OCI-LY1 (cell line): ENCODE data around the gene SOX5.

Experiments
- H2AFZ ChIP-seq: fragments of 200-600 bp; sonication (generic), shearing (Covaris generic); 2 replicates; pipeline ENCODE4 v1.6.0; 2014; ENCODE audit warnings: antibody characterized with exemption, mild to moderate bottlenecking, low read length
- H3F3A ChIP-seq: fragments of 200-600 bp; sonication (generic), shearing (Covaris generic); 2 replicates; pipeline ENCODE4 v1.6.0; 2014; ENCODE audit warnings: mild to moderate bottlenecking, antibody characterized with exemption, low read length, moderate library complexity; ENCODE audit not compliant: insufficient read depth
- H3K27ac ChIP-seq: fragments of 200-600 bp; sonication (generic); 2 replicates; pipeline ENCODE4 v1.5.1; 2014; ENCODE audit warnings: low read length, mixed run types, mild to moderate bottlenecking, low read depth; ENCODE audit not compliant: poor library complexity, severe bottlenecking
- H3K27me3 ChIP-seq: fragments of 200-600 bp; sonication (generic); 2 replicates; pipeline ENCODE4 v1.6.0; 2014; ENCODE audit warnings: antibody characterized with exemption, mild to moderate bottlenecking, low read length, moderate library complexity; ENCODE audit not compliant: insufficient read depth
- H3K36me3 ChIP-seq: fragments of 200-600 bp; sonication (generic); 2 replicates; pipeline ENCODE4 v1.6.1; 2014; ENCODE audit warnings: mild to moderate bottlenecking, antibody characterized with exemption, low read length, moderate library complexity, mixed read lengths; ENCODE audit not compliant: insufficient read depth
- H3K4me1 ChIP-seq: fragments of 200-600 bp; sonication (generic); 2 replicates; pipeline ENCODE4 v1.5.1; 2014; ENCODE audit warnings: mild to moderate bottlenecking, low read length, moderate library complexity; ENCODE audit not compliant: insufficient read depth, severe bottlenecking
- H3K4me2 ChIP-seq: fragments of 200-600 bp; sonication (generic), shearing (Covaris generic); 2 replicates; pipeline ENCODE4 v1.6.1; 2014; ENCODE audit warnings: low read length
- H3K4me3 ChIP-seq: fragments of 200-600 bp; sonication (generic); 2 replicates; pipeline ENCODE4 v1.5.1; 2014; ENCODE audit warnings: low read length, low read depth, mild to moderate bottlenecking, mixed read lengths; ENCODE audit not compliant: poor library complexity, severe bottlenecking
- H3K79me2 ChIP-seq: fragments of 200-600 bp; shearing (Covaris generic); 2 replicates; pipeline ENCODE4 v1.6.1; 2016; ENCODE audit warnings: mixed run types, low read length, mixed read lengths; ENCODE audit not compliant: insufficient read depth
- H3K9ac ChIP-seq: fragments of 200-600 bp; sonication (generic), shearing (Covaris generic); 2 replicates; pipeline ENCODE4 v1.6.1; 2014; ENCODE audit warnings: mild to moderate bottlenecking, low read length, mixed read lengths
- H3K9me2 ChIP-seq: fragments of 200-600 bp; sonication (generic), shearing (Covaris generic); 2 replicates; pipeline ENCODE4 v1.6.1; 2014; ENCODE audit warnings: low read depth, mild to moderate bottlenecking, low read length, mixed read lengths
- H3K9me3 ChIP-seq: fragments of 200-600 bp; shearing (Covaris generic); 2 replicates; pipeline ENCODE4 v1.6.1; 2014; ENCODE audit warnings: low read length, mixed read lengths
- H4K20me1 ChIP-seq: fragments of 200-600 bp; sonication (generic), shearing (Covaris generic); 2 replicates; pipeline ENCODE4 v1.6.0; 2016; ENCODE audit warnings: mild to moderate bottlenecking, low read length; ENCODE audit not compliant: insufficient read depth
- EZH2 ChIP-seq: fragments of 200-600 bp; sonication (generic), shearing (Covaris generic); IDR thresholded peaks from 2 replicates; pipeline ENCODE4 v1.8.0; 2017; ENCODE audit warnings: borderline replicate concordance, mixed run types, mild to moderate bottlenecking, antibody characterized with exemption, low read length, moderate library complexity, mixed read lengths
- TF ChIP-seq, protein P1 (sequence below): fragments of 200-600 bp; sonication (generic), shearing (Covaris generic); IDR thresholded peaks from 2 replicates; pipeline ENCODE4 v1.5.1; 2017; ENCODE audit warnings: mild to moderate bottlenecking, antibody characterized with exemption, low read length, moderate library complexity, mixed read lengths

SOX5 gene

DNA sequence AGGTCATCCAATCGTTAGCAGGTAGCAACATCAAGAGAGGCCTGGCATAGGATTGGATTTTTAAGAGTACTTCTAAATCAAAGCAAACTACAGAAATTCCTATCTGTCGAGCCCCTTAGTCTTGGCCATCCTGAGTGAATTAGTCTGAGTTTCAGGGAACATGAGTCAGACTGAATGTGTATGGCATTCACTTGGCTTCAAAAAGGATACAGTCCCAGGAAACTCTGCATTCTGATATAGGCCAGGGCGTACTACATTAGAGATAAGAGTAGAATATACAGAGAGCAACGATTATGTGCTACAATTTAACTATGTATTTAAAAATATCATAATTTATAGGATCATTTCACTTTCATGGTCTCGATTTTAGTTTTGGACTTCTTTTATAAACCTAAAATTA lies 242.2 kb downstream of the SOX5 start:
- H3K4me2 ChIP-seq: no peak overlapping the region
- no peaks in the 10 kb centered on the region for H4K20me1 ChIP-seq
- no peaks in the 10 kb centered on the region for H3K36me3 ChIP-seq
- H2AFZ ChIP-seq: no peak overlapping the region
- H3K9ac ChIP-seq: no peak overlapping the region
- H3K27me3 ChIP-seq: no peaks in the 10 kb centered on the region
- no peaks in the 10 kb centered on the region for H3K9me2 ChIP-seq
- no peaks in the 10 kb centered on the region for H3K9me3 ChIP-seq
- no peak overlapping the region for H3K27ac ChIP-seq
- TF ChIP-seq EZH2: no peak
- TF ChIP-seq, protein P1, sequence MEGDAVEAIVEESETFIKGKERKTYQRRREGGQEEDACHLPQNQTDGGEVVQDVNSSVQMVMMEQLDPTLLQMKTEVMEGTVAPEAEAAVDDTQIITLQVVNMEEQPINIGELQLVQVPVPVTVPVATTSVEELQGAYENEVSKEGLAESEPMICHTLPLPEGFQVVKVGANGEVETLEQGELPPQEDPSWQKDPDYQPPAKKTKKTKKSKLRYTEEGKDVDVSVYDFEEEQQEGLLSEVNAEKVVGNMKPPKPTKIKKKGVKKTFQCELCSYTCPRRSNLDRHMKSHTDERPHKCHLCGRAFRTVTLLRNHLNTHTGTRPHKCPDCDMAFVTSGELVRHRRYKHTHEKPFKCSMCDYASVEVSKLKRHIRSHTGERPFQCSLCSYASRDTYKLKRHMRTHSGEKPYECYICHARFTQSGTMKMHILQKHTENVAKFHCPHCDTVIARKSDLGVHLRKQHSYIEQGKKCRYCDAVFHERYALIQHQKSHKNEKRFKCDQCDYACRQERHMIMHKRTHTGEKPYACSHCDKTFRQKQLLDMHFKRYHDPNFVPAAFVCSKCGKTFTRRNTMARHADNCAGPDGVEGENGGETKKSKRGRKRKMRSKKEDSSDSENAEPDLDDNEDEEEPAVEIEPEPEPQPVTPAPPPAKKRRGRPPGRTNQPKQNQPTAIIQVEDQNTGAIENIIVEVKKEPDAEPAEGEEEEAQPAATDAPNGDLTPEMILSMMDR: no peak
- no peaks in the 10 kb centered on the region for H3K79me2 ChIP-seq
- H3K4me1 ChIP-seq: no peaks in the 10 kb centered on the region
- no peaks in the 10 kb centered on the region for H3F3A ChIP-seq
- H3K4me3 ChIP-seq: no peak overlapping the region

DNA sequence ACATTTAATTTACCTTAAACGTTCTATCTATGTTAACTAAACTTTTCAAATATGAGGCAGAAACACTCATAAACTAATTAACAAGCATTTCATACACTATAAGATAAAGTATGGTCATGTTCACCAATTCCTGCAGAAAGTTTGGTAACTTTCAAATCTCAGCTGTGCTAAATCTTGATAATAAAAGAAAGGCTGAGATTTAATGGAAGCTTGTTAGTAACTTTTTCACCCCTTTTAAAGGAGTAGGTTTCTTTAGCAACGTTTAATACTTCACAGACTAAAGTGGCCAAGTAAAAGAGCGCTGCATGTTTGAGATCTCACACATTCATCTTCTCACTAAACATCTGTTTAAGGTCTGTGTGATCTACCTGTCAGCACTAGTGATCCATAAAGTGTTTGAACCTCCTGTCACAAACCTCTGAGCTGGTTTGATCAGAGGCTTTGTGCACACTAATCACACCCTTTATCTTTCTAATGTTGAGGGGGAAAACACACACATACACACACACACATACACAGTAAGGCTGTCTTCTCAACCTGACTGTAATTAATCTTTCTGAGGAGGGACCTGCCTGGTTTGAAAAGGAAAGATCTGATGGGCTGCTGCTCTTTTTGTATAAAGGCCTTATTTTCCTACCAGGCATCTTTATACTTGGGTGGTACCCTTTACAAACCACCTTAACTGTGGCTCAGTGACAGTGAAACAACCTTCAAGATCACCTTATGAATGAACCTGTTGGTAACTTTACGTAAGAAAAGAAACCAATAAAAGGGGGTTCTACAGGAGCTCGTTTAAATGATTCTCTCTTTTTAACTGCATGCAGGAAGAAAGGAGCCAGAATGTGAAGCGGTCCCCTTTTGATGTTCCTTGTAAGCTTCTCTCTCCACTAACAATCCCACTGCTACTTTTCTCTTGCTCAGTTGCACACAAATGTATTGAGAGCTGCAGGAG lies 244.2 kb downstream of the SOX5 start:
- no peak overlapping the region for H3K4me3 ChIP-seq
- TF ChIP-seq EZH2: no peak
- TF ChIP-seq, protein P1: no peak
- H3K9me3 ChIP-seq: no peaks in the 10 kb centered on the region
- no peak overlapping the region for H2AFZ ChIP-seq
- no peaks in the 10 kb centered on the region for H3K27me3 ChIP-seq
- H3K9me2 ChIP-seq: no peaks in the 10 kb centered on the region
- no peak overlapping the region for H3K9ac ChIP-seq
- no peak overlapping the region for H3K4me2 ChIP-seq
- H3K79me2 ChIP-seq: no peaks in the 10 kb centered on the region
- no peaks in the 10 kb centered on the region for H3K36me3 ChIP-seq
- no peak overlapping the region for H3K27ac ChIP-seq
- H4K20me1 ChIP-seq: no peaks in the 10 kb centered on the region
- no peaks in the 10 kb centered on the region for H3F3A ChIP-seq
- H3K4me1 ChIP-seq: no peaks in the 10 kb centered on the region

DNA sequence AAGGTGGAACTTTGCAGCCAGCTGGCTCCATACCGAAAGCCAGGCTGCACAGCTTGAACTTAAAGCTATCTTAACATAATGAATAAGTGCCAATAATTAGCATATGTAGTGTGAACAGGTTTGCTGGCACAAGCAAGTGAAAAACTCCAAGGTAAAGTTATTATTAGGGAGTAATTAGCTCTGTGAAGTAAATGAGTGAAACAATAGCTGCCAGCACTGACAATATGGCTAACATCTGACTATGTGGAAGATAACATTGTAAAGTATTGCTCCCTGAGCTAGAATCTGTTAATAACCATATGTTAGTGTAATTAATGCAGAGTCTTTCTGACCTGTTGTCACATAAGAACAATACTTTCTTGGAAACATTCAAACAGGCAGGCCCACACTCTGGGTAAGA lies 246.4 kb downstream of the SOX5 start:
- Histone ChIP-seq H3K9me3 (no peaks in the 10 kb centered on the region), H3K27ac (no peak overlapping the region), H3F3A (no peaks in the 10 kb centered on the region), H4K20me1 (no peaks in the 10 kb centered on the region), H3K36me3 (no peaks in the 10 kb centered on the region), H2AFZ (no peak overlapping the region), H3K4me1 (no peaks in the 10 kb centered on the region), H3K9ac (no peak overlapping the region), H3K4me3 (no peak overlapping the region), H3K9me2 (no peaks in the 10 kb centered on the region), H3K79me2 (no peaks in the 10 kb centered on the region), H3K4me2 (no peak overlapping the region), H3K27me3 (no peaks in the 10 kb centered on the region)
- TF ChIP-seq, protein P1: no peak
- no peak for TF ChIP-seq EZH2
